Mononuclear cell (primary cell): Measurements from ENCODE around the gene MED13L. TPM values are rescaled to one million over a fixed set of nuclear protein-coding genes. Genes with fewer than 3 reads are reported as not detected.

Experiments
- H3K27me3 ChIP-seq: 2 replicates; pipeline ENCODE4 v1.6.0; 2011; ENCODE audit warnings: low read length, control low read depth; ENCODE audit not compliant: insufficient read depth
- H3K4me1 ChIP-seq: 2 replicates; pipeline ENCODE4 v1.5.1; 2011; ENCODE audit warnings: mild to moderate bottlenecking, low read length, control low read depth; ENCODE audit not compliant: insufficient read depth
- H3K4me3 ChIP-seq: 2 replicates; pipeline ENCODE4 v1.5.1; 2011; ENCODE audit warnings: mild to moderate bottlenecking, low read length, moderate library complexity
- H3K9me3 ChIP-seq: 2 replicates; pipeline ENCODE4 v1.5.1; 2011; ENCODE audit warnings: low read depth, mild to moderate bottlenecking, control low read depth, low read length
- total RNA-seq: library from RNA; depleted of rRNA; stranded (reverse); fragments of >200 nt; gene quantifications from one replicate; pipeline ENCODE4 v1.2.3, GENCODE V29; 2012

Gene MED13L
- total RNA-seq, 1 donor = 382 TPM

GRCh38 chr12:115926037-115926670 lies 351.3 kb downstream of the MED13L start:
- no peaks in the 10 kb centered on the region for H3K9me3 ChIP-seq
- H3K4me3 ChIP-seq = no peak overlapping the region
- H3K27me3 ChIP-seq = no peaks in the 10 kb centered on the region
- H3K4me1 ChIP-seq = no peaks in the 10 kb centered on the region

- Histone ChIP-seq H3K4me1 (no peaks in the 10 kb centered on the region), H3K27me3 (no peaks in the 10 kb centered on the region), H3K9me3 (no peaks in the 10 kb centered on the region), H3K4me3 (no peak overlapping the region)
Measured at GRCh38 chr12:115923851-115924250, 353.6 kb downstream of the MED13L start.

- no peaks in the 10 kb centered on the region for H3K27me3 ChIP-seq
Measured at GRCh38 chr12:115922952-115923564, 354.4 kb downstream of the MED13L start.

GRCh38 chr12:115920395-115921183 lies 356.9 kb downstream of the MED13L start:
- no peak overlapping the region for H3K4me3 ChIP-seq
- peaks cover 19% of the 10 kb centered on the region for H3K27me3 ChIP-seq
- no peaks in the 10 kb centered on the region for H3K4me1 ChIP-seq
- no peaks in the 10 kb centered on the region for H3K9me3 ChIP-seq

More at GRCh38 chr12:115922952-115923564, 354.4 kb downstream of the MED13L start:
- Histone ChIP-seq H3K4me3 (no peak overlapping the region), H3K4me1 (no peaks in the 10 kb centered on the region), H3K9me3 (no peaks in the 10 kb centered on the region)

GRCh38 chr12:115918763-115919162 lies 358.7 kb downstream of the MED13L start:
- Histone ChIP-seq H3K4me3 (no peak overlapping the region), H3K27me3 (peaks cover 20% of the 10 kb centered on the region), H3K9me3 (no peaks in the 10 kb centered on the region), H3K4me1 (no peaks in the 10 kb centered on the region)

- H3K4me1 ChIP-seq = no peaks in the 10 kb centered on the region
- H3K4me3 ChIP-seq = no peak overlapping the region
- H3K27me3 ChIP-seq = peaks cover 20% of the 10 kb centered on the region
- H3K9me3 ChIP-seq = no peaks in the 10 kb centered on the region
Measured at GRCh38 chr12:115916910-115917668, 360.4 kb downstream of the MED13L start.

GRCh38 chr12:115914122-115914521 lies 363.4 kb downstream of the MED13L start:
- peaks cover 20% of the 10 kb centered on the region for H3K27me3 ChIP-seq
- H3K4me1 ChIP-seq = no peaks in the 10 kb centered on the region
- H3K9me3 ChIP-seq = no peaks in the 10 kb centered on the region
- H3K4me3 ChIP-seq = no peak overlapping the region

GRCh38 chr12:115912440-115912839 lies 365.1 kb downstream of the MED13L start:
- no peaks in the 10 kb centered on the region for H3K9me3 ChIP-seq
- peaks cover 17% of the 10 kb centered on the region for H3K27me3 ChIP-seq
- no peak overlapping the region for H3K4me3 ChIP-seq
- no peaks in the 10 kb centered on the region for H3K4me1 ChIP-seq

GRCh38 chr12:115911360-115911759 lies 366.1 kb downstream of the MED13L start:
- Histone ChIP-seq H3K4me3 (no peak overlapping the region), H3K27me3 (peaks cover 8% of the 10 kb centered on the region), H3K9me3 (no peaks in the 10 kb centered on the region), H3K4me1 (no peaks in the 10 kb centered on the region)

GRCh38 chr12:115910057-115910456 lies 367.4 kb downstream of the MED13L start:
- Histone ChIP-seq H3K27me3 (no peaks in the 10 kb centered on the region), H3K4me3 (no peak overlapping the region), H3K4me1 (no peaks in the 10 kb centered on the region), H3K9me3 (no peaks in the 10 kb centered on the region)
